Activated T-cell treated with anti-CD3 and anti-CD28 coated beads, Interleukin-2, amount 50 U/mL, for 1 hour (primary cell): ENCODE data around the gene NHLH2.

Source experiments
- DNase-seq: peaks from one replicate; pipeline ENCODE4 v3.0.0-alpha.2; 2020

Gene NHLH2

DNA sequence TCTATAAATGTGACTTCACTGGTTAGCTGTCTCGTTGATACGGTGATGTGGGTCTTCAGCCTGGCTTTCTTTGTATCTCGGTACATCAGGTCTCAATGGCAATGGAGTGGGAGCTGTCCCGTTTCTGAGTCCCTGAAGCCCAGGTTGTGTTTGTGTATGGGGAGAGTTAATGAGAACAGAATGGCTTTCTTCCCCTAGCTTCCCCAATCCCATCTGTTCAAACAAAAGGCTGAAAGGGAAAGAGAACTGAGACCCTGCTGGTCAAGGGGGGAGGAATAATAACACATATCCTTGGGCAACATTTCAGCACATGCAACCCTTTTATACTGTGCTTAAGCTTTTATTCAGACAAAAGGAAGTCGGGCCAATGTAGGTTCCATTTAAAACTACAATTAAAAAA, 44.0 kb downstream of the NHLH2 start:
- DNase-seq = no peak

DNA sequence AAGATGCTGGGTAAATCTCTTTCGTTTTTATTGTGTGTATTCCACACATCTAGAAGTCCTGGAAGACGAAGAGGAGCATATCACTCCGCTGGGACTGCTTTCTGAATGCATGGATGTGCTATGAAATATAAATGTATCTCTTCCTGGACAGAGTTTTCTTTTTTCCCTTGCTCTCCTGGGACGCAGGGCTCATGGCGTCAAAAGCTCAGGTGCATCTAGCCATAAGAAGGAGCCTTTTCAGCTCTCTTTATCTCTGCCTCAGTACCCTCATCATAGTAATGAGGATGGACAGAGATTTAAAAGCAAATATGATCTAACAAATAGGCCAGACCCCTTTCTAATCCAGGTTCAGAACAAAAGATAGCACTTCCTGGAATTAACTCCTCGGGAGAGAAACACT, 44.9 kb downstream of the NHLH2 start:
- DNase-seq = no peak

DNA sequence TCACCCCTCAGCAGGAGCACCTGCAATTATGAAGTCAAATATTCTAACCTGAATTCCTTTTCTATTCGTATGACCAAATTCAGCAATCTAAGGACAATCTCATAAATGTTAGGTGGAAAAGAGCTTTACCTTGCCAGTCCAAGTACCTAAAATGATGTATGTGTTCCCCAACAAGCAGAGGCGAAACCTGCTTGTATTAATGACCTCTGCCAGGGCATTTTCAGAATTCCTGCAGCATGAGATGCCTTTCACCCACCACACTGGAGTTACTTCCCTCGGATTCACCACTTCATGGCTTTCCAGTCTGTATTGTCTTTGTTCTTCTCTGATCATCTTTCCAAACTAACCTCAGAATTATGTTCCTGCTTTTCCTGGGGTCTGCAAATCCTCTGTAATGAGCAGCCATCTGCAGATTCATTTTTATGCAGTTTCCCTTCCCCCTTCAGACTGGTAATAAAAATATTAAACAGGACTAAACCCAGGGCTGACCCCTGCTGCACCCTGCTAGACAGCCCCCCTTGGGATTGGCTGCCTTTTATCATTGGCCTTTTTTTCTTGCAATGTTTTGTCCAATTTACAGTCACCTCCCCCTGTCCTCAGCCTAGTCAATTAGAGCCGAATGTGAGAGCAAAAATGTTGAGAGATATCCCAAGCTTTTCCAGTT, 45.8 kb downstream of the NHLH2 start:
- DNase-seq = no peak

DNA sequence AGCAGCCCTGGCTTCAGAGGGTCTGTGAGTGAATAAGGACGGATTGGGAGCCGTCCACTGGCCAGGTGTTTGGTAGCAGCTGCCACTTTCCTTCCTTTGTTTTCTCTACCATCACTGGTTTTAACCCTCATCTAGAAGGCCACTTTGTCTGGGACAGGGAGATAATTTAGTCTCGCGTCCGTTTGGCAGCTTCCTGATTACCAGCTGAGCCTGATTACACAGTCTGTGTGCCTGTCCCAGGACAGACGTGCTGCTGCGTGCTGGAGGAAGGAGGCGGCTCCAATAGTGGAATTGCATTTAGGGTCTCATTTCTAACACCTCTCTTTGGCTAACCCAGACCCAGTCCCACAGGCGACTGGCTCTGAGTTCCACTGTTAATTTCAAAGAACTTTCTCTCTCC, 47.8 kb downstream of the NHLH2 start:
- no peak for DNase-seq

DNA sequence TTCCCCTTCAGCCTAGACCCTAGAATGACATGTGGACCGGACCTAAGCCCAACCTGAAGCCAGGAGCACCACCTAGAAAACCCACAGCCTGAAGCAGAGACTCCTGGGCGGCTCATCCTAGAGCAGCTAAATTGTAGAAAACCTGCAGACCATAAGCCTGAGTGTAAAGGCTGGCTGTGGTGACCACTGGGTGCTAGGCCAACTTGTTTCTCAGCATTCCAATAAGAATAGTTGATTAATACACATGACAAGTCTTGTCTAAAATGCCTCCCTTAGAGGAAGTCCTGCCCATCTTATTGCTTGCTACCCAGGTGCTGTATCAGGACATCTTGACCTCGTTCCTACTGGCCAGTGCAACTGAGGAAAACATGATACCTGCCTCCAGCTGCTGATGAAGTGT, 49.1 kb downstream of the NHLH2 start:
- DNase-seq = no peak

GRCh38 chr1:115790846-115791245, 50.1 kb downstream of the NHLH2 start:
- no peak for DNase-seq

DNA sequence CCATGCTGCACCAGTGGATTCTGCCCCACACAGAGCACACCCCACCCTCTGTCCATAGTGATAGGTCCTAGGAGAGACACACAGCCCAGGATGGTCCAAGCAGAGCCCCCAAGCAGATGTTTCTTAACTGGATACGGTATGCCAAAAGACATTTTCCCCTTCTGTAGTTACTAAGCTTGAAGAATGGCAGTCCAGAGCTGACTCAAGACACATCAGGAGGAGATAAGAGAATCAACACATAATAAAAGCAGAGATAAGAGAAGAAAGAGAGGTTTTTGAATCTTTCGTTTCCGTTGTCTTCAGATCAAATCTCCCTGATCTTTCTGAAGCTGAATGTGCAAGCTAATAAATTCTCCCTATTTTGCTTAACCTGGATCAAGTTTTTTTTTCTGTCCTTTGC, 50.6 kb downstream of the NHLH2 start:
- no peak for DNase-seq
